Activated B cell treated with CpG ODN at 0.5 μM for 24 hours (primary cell): ENCODE measurements around the gene LAMTOR3. TPM values are rescaled to one million over a fixed set of nuclear protein-coding genes. Genes with fewer than 3 reads are reported as not detected.

Experiments used
- ATAC-seq: fragments of 200-7000 bp; cut with Tn5 transposase; one replicate; pipeline ENCODE4 v1.10.0; 2021; ENCODE audit warnings: low read depth, mild to moderate bottlenecking, moderate library complexity
- CTCF ChIA-PET: fragments of 350-600 bp; sonication (Branson Sonifier 250); formaldehyde crosslinking; loops from one replicate; lab custom pipeline; 2021; ENCODE audit warnings: antibody characterized with exemption; lab: Charles Lee
- POLR2A ChIA-PET: fragments of 350-600 bp; sonication (Branson Sonifier 250); formaldehyde crosslinking; loops from one replicate; lab custom pipeline; 2021; ENCODE audit warnings: antibody characterized with exemption; lab: Charles Lee
- DNase-seq: peaks from one replicate; pipeline ENCODE4 v3.0.0; 2022
- H3K27ac Mint-ChIP-seq: one replicate; pipeline ENCODE4 v1.8.0; 2020; ENCODE audit warnings: mixed read lengths
- H3K27me3 Mint-ChIP-seq: one replicate; pipeline ENCODE4 v1.8.0; 2021; ENCODE audit warnings: mixed read lengths
- H3K36me3 Mint-ChIP-seq: one replicate; pipeline ENCODE4 v1.8.0; 2021; ENCODE audit warnings: low read depth, mixed read lengths
- H3K4me1 Mint-ChIP-seq: one replicate; pipeline ENCODE4 v1.8.0; 2021; ENCODE audit warnings: mixed read lengths
- H3K4me3 Mint-ChIP-seq: one replicate; pipeline ENCODE4 v1.8.0; 2020; ENCODE audit warnings: mild to moderate bottlenecking, mixed read lengths
- H3K9me3 Mint-ChIP-seq: one replicate; pipeline ENCODE4 v1.8.0; 2020; ENCODE audit warnings: mixed read lengths
- intact Hi-C: fragments of 100-400 bp; cut with micrococcal nuclease; formaldehyde crosslinking; loops from one replicate; pipeline ENCODE4 v1.15.1; 2024
- total RNA-seq: library from RNA; stranded (reverse); gene quantifications from 2 replicates; pipeline ENCODE4 v1.2.3, GENCODE V29; 2022
- TF ChIP-seq, protein P1 (sequence below): fragments of 200-600 bp; IDR thresholded peaks from one replicate; pipeline ENCODE4 v1.8.0; 2022; ENCODE audit warnings: antibody characterized with exemption, mild to moderate bottlenecking

LAMTOR3 gene, protein sequence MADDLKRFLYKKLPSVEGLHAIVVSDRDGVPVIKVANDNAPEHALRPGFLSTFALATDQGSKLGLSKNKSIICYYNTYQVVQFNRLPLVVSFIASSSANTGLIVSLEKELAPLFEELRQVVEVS
- total RNA-seq: 21.9 and 23.8 TPM in 2 replicates

DNA sequence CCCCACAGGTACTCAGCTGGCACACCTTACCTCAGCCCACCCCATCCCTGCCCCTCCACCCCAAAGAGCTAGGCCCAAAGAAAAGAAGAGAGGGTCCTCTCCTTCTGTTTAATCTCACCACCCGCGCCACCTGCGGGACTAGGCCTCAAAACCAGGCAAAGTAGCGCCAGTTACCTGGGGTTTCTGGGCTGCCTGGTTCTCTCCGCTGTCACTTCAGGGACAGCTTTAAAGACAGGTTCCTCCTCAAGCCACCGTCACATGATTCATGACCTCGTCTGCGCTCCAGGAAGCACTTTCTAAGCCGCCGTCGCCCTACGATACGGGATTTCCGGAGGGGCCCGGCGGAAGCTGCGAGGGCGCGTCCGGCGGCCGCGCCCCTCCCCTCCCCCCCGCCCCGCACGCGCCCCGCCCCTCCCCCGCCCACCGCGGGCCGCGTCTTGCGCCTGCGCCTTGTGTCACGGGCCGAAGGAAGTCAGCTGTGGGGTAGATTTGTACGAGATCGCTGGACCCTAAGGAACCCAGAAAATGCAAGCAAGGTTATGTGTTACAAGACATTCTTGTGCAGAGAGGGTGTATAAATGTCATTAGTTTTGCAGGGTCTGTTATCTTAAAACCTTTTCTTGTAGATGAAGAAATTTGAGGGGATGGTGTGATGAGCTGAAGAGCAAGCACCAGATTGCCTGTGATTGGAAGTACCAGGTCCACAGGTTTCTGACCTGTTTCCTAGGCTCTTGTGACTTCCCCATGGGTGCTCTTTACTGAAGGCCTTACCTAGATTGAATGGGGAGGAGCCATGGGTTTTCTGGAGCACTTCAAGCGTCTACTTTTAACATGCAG, at the start of gene LAMTOR3:
LAMTOR3 (minus strand) TSS at position 267 of the 837 bp plus-strand sequence. CDS start 464 bp downstream, outside the sequence.
- peaks cover 26% of the 10 kb centered on the region for H3K4me1 Mint-ChIP-seq
- H3K36me3 Mint-ChIP-seq: peaks cover 26% of the 10 kb centered on the region
- H3K27ac Mint-ChIP-seq: peak within 1 kb of the TSS; percentile 90
- no peaks in the 10 kb centered on the region for H3K9me3 Mint-ChIP-seq
- ChIA-PET POLR2A (interaction anchor here (0.5 to 1.8 kb wide), 13 partner anchors 25 to 1751 kb away, joined by 3 to 57 read pairs (median 4); partner anchors contain the start of genes ADH5, DAPP1, DNAJB14 and H2AZ1), CTCF (interaction anchor here (0.7 to 1.3 kb wide), 4 partner anchors 55 to 899 kb away, joined by 3 to 7 read pairs (median 4); partner anchors contain the start of genes DAPP1 and METAP1)
- TF ChIP-seq, protein P1, sequence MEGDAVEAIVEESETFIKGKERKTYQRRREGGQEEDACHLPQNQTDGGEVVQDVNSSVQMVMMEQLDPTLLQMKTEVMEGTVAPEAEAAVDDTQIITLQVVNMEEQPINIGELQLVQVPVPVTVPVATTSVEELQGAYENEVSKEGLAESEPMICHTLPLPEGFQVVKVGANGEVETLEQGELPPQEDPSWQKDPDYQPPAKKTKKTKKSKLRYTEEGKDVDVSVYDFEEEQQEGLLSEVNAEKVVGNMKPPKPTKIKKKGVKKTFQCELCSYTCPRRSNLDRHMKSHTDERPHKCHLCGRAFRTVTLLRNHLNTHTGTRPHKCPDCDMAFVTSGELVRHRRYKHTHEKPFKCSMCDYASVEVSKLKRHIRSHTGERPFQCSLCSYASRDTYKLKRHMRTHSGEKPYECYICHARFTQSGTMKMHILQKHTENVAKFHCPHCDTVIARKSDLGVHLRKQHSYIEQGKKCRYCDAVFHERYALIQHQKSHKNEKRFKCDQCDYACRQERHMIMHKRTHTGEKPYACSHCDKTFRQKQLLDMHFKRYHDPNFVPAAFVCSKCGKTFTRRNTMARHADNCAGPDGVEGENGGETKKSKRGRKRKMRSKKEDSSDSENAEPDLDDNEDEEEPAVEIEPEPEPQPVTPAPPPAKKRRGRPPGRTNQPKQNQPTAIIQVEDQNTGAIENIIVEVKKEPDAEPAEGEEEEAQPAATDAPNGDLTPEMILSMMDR: no peak
- ATAC-seq (peak; percentile 98), DNase-seq (peak; percentile 78)
- no peaks in the 10 kb centered on the region for H3K27me3 Mint-ChIP-seq
- intact Hi-C loops: loop anchor here (1.0 to 5.0 kb wide), 7 partner anchors 37 to 1751 kb away; partner anchors contain the start of genes ADH5, DAPP1, METAP1 and STPG2
- H3K4me3 Mint-ChIP-seq: peak within 1 kb of the TSS; percentile 94

DNA sequence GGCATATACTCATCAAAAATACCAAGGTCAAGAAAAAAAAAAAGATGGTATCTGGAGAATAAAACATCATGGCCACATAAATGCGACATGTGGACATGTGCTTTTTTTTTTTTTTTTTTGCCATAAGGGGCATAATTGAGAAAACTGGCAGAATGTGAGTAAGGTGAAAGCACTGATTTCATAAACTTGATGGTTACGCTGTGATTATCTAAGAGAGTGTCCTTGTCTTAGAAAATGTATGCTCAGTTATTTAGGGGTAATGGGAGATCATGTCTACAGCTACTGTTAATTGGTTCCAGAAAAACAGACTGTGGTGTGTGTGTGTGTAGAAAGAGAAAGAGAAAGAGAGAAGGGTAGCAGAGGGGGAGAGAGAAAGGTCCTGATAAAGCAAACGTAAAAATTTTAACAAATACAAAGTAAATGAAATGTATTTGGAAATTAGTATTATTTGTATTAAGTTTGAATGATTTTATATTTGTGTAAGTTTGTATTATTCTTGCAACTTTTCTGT, 44.1 kb upstream of the LAMTOR3 start:
- Mint-ChIP-seq H3K27ac (no peak overlapping the region), H3K36me3 (peaks cover 46% of the 10 kb centered on the region), H3K27me3 (no peaks in the 10 kb centered on the region), H3K4me1 (peaks cover 21% of the 10 kb centered on the region), H3K9me3 (peaks cover 8% of the 10 kb centered on the region), H3K4me3 (no peak overlapping the region)
- TF ChIP-seq, protein P1: no peak
- intact Hi-C loops: no loop called here
- CTCF ChIA-PET: no interaction called here
- no peak for ATAC-seq
- no peak for DNase-seq
- POLR2A ChIA-PET: interaction anchor here (0.6 kb wide), 1 partner anchor 99 kb away, joined by 6 read pairs; no protein-coding TSS in a partner anchor

DNA sequence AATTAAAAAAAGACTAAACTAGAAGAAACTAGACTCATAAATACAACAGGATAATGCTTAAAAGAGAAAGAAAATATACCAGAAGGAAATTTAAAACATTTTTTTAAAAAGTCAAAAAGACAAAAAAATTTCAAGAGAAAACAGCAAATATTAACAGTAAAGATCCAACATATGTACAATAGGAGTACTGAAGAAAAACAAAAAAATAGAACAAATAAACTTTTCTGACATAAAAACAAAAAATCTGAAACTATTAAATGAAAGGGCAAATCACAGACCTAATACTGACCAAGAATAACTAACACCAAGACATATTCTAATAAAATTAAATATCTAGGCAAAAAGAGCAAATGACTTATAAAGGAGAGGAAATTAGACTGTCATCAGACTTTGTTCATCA, 40.7 kb upstream of the LAMTOR3 start:
- Mint-ChIP-seq H3K36me3 (peaks cover 50% of the 10 kb centered on the region), H3K27ac (no peak overlapping the region), H3K4me3 (no peak overlapping the region), H3K4me1 (peaks cover 19% of the 10 kb centered on the region), H3K9me3 (peaks cover 10% of the 10 kb centered on the region), H3K27me3 (no peaks in the 10 kb centered on the region)
- ChIA-PET POLR2A (no interaction called here), CTCF (no interaction called here)
- intact Hi-C loops: no loop called here
- TF ChIP-seq, protein P1: no peak
- DNase-seq: no peak
- no peak for ATAC-seq

DNA sequence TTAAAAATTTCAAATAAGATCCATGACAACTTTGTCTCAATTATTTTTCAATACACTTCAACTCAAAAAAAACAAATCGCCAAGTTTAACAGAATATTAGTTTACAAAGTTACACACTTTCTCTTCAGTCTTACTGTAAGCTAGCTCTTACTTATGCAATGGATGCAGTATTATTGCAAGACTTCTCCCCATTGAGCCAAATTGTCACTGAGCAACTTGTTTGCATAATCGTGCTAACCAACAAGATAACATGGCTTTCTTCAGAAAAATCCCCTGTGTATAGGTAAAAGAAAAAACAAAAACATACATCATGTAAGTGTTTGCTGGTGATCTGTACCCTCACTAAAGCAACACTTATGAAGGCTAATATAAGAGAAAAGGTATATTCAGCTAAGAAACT, 33.3 kb upstream of the LAMTOR3 start:
- Mint-ChIP-seq H3K36me3 (peaks cover 61% of the 10 kb centered on the region), H3K4me1 (peaks cover 8% of the 10 kb centered on the region), H3K27ac (no peak overlapping the region), H3K9me3 (no peaks in the 10 kb centered on the region), H3K4me3 (no peak overlapping the region), H3K27me3 (no peaks in the 10 kb centered on the region)
- ChIA-PET CTCF (no interaction called here), POLR2A (interaction anchor here (1.2 kb wide), 1 partner anchor 19 kb away, joined by 3 read pairs; the partner anchor contains the start of gene DNAJB14)
- intact Hi-C loops: no loop called here
- DNase-seq (no peak), ATAC-seq (no peak)
- TF ChIP-seq, protein P1: no peak
